ENCODE results near the gene C1QTNF9. TPM values are rescaled to one million over a fixed set of nuclear protein-coding genes. Genes with fewer than 3 reads are reported as not detected.

Gene C1QTNF9
- total and polyA plus RNA-seq, 11 donors: 0.25 to 5.1 (median 2.4) TPM; not detected in 1

DNA sequence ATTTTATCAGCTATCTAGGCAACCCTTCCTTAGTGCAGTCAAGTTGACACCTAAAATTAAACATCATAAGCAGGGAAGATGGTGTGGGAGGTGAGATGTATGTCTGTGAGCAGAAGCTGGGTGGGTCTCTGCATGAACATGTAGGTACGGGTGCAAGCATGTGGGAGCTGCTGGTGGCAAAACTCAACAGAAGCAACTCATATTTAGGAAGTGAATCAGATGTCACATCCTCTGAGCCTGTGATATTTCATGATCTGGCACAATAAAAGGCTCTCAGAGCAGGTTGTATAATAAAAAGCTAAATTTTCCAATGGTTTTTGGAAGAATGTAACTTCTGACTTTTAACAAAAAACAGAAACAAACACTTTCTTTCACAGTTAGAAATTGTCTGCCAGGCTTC lies 44.4 kb downstream of the C1QTNF9 start:
- intact Hi-C loops (cut with DNase I): no loop called here
- TF ChIP-seq POLR2A (IDR thresholded peaks at IDR 0.05): no peak
- TF ChIP-seq, protein P1, sequence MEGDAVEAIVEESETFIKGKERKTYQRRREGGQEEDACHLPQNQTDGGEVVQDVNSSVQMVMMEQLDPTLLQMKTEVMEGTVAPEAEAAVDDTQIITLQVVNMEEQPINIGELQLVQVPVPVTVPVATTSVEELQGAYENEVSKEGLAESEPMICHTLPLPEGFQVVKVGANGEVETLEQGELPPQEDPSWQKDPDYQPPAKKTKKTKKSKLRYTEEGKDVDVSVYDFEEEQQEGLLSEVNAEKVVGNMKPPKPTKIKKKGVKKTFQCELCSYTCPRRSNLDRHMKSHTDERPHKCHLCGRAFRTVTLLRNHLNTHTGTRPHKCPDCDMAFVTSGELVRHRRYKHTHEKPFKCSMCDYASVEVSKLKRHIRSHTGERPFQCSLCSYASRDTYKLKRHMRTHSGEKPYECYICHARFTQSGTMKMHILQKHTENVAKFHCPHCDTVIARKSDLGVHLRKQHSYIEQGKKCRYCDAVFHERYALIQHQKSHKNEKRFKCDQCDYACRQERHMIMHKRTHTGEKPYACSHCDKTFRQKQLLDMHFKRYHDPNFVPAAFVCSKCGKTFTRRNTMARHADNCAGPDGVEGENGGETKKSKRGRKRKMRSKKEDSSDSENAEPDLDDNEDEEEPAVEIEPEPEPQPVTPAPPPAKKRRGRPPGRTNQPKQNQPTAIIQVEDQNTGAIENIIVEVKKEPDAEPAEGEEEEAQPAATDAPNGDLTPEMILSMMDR (IDR thresholded peaks at IDR 0.05): no peak
- 42 to 78% (median 76%) methylated on average over 1 of the region's 1 CpG for WGBS, 4 donors

GRCh38 chr13:24355103-24355502 lies 45.7 kb downstream of the C1QTNF9 start:
- DNase-seq: peak in 1 of 5 donors; percentile 48
- no peak overlapping the region for H3K4me3 ChIP-seq
- no peak overlapping the region for H3K27ac ChIP-seq
- TF ChIP-seq POLR2A (IDR thresholded peaks at IDR 0.05): no peak
- TF ChIP-seq, protein P1 (IDR thresholded peaks at IDR 0.05): no peak
- H3K27me3 ChIP-seq: no peaks in the 10 kb centered on the region
- no peaks in the 10 kb centered on the region for H3K9me3 ChIP-seq
- intact Hi-C loops (cut with DNase I): loop anchor here in 1 of 10 donors (5.0 kb wide), 1 partner anchor 1423 kb away; no protein-coding TSS in a partner anchor
- no peaks in the 10 kb centered on the region for H3K36me3 ChIP-seq
- no peaks in the 10 kb centered on the region for H3K4me1 ChIP-seq
- 81 to 88% (median 87%) methylated on average over 13 of the region's 13 CpGs for WGBS, 4 donors
- ATAC-seq: no peak

More for the DNA sequence above, 44.4 kb downstream of the C1QTNF9 start:
- H3K4me3 ChIP-seq: no peak overlapping the region
- no peaks in the 10 kb centered on the region for H3K36me3 ChIP-seq
- H3K27ac ChIP-seq: no peak overlapping the region
- no peak for DNase-seq
- no peaks in the 10 kb centered on the region for H3K4me1 ChIP-seq
- H3K27me3 ChIP-seq: no peaks in the 10 kb centered on the region
- no peaks in the 10 kb centered on the region for H3K9me3 ChIP-seq
- no peak for ATAC-seq

- Histone ChIP-seq H3K4me1 (no peaks in the 10 kb centered on the region), H3K4me3 (no peak overlapping the region), H3K36me3 (no peaks in the 10 kb centered on the region), H3K9me3 (no peaks in the 10 kb centered on the region), H3K27me3 (no peaks in the 10 kb centered on the region), H3K27ac (no peak overlapping the region)
- TF ChIP-seq, protein P1 (IDR thresholded peaks at IDR 0.05): no peak
- no peak for TF ChIP-seq POLR2A (IDR thresholded peaks at IDR 0.05)
- intact Hi-C loops (cut with DNase I): loop anchor here in 1 of 10 donors (5.0 kb wide), 1 partner anchor 1424 kb away; no protein-coding TSS in a partner anchor
- ATAC-seq (no peak), DNase-seq (no peak)
- WGBS, 4 donors: 83 to 92% (median 91%) methylated on average over 7 of the region's 7 CpGs
These were observed 46.9 kb downstream of the C1QTNF9 start for GRCh38 chr13:24356270-24356669.

GRCh38 chr13:24356837-24357236 lies 47.5 kb downstream of the C1QTNF9 start:
- no peak overlapping the region for H3K27ac ChIP-seq
- no peak overlapping the region for H3K4me3 ChIP-seq
- H3K9me3 ChIP-seq: no peaks in the 10 kb centered on the region
- H3K36me3 ChIP-seq: no peaks in the 10 kb centered on the region
- H3K4me1 ChIP-seq: no peaks in the 10 kb centered on the region
- 95 to 96% (median 96%) methylated on average over 7 of the region's 7 CpGs for WGBS, 4 donors
- DNase-seq (no peak), ATAC-seq (no peak)
- intact Hi-C loops (cut with DNase I): loop anchor here in 1 of 10 donors (5.0 kb wide), 1 partner anchor 1425 kb away; no protein-coding TSS in a partner anchor
- TF ChIP-seq, protein P1 (IDR thresholded peaks at IDR 0.05): no peak
- no peak for TF ChIP-seq POLR2A (IDR thresholded peaks at IDR 0.05)
- H3K27me3 ChIP-seq: no peaks in the 10 kb centered on the region
